GM19452 (cell line): ENCODE measurements around the gene TNXB.
"Not testable (repeated sequence)": the region's sequence is repeated elsewhere in the genome, so short reads cannot be mapped to it uniquely, and the experiment has no call there.

Source experiments
- ATAC-seq: cut with Tn5 transposase; IDR thresholded peaks from one replicate; pipeline ENCODE4 v1.9.1; 2021; ENCODE audit not compliant: unreplicated experiment

TNXB gene

DNA sequence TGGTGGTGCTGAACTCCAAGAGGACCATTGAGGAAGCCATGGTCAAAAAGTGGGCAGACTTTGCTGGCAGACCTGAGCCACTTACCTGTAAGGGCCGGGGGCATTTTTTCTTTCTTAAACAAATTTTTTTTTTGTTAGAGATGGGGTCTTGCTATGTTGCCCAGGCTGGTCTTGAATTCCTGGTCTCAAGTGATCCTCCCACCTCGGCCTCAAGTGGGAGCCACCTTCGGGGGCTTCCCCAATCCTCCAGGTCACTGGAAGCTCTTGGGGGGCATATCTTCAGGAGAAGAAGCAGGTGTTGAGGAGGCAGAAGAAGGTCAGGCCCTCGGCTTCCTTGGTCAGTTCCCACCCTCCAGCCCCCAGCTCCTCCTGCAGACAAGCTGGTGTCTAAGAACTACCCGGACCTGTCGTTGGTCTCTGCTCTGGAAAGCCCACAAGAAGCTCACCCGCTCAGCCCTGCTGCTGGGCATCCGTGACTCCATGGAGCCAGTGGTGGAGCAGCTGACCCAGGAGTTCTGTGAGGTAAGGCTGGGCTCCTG is 103.1 kb downstream of the TNXB start:
- ATAC-seq: not testable (repeated sequence)

DNA sequence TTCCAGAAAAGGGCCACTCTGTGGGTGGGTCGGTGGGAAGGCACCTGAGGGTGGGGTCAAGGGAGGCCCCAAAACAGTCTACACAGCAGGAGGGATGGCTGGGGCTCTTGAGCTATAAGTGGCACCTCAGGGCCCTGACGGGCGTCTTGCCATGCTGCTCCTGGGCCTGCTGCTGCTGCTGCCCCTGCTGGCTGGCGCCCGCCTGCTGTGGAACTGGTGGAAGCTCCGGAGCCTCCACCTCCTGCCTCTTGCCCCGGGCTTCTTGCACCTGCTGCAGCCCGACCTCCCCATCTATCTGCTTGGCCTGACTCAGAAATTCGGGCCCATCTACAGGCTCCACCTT is 103.6 kb downstream of the TNXB start:
- not testable (repeated sequence) for ATAC-seq

DNA sequence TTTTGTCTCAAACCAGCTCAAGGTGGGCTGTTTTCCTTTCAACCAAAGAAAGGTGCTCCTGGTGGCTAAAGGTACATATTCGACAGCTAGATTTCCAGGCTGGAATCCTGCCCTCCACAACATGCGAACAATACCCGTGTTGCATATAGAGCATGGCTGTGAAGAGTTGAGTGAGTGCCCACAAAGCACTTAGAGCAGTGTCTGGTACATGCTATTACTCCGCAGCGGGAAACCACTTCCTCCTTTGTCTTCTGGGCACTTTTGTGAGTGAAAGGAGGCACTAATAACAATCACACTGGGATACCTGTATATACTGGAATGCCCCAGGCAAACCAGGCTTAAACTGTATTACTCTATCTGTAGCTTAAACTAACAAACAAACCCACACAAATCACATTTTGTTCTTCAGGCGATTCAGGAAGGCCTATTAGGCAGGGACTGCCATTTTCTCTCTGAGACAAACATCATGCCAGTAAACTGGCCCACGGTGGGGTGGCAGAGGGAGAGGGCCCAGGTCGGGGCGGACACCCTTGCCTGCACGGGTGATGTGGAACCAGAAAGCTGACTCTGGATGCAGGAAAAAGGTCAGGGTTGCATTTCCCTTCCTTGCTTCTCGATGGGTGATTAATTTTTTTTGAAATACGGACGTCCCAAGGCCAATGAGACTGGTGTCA is 104.1 kb downstream of the TNXB start:
- ATAC-seq: not testable (repeated sequence)

DNA sequence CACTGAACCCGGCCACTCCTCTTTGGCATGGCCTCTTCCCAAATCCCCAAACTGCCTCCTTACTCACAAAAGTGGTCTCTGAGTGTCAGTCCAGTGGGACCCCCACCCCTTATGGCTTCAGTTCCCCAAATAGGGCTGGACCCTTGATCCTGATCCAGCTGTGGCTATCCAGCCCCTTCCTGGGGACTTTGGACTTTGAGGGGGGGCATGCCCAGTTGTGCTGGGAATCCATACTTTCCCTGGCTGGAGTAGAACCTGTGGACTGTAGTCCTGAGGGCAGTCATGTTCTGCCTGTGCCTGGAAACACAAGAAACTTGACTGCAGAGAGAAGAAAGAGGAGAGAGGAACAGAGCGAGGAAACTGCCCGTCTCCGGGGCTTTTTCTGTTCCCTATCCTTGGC is 104.7 kb downstream of the TNXB start:
- not testable (repeated sequence) for ATAC-seq

DNA sequence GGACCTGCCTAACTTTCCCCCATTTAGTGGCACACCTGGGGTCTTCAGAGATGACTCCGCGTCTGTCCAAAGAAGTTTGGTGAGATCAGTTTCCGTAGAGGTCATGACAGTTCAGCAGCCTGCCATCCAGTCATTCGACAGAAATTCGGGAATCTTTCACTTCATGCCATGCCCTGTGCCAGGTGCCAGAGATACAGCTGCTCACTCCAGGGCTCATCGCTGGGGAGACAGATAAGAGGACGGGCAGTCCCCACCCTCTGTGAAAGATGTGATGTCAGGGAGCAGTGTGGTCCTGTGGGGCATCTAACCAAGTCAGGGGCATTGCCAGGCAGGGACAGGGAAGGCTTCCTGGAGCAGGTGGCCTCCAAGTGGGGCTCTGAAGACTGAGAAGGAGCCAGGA is 105.8 kb downstream of the TNXB start:
- not testable (repeated sequence) for ATAC-seq

DNA sequence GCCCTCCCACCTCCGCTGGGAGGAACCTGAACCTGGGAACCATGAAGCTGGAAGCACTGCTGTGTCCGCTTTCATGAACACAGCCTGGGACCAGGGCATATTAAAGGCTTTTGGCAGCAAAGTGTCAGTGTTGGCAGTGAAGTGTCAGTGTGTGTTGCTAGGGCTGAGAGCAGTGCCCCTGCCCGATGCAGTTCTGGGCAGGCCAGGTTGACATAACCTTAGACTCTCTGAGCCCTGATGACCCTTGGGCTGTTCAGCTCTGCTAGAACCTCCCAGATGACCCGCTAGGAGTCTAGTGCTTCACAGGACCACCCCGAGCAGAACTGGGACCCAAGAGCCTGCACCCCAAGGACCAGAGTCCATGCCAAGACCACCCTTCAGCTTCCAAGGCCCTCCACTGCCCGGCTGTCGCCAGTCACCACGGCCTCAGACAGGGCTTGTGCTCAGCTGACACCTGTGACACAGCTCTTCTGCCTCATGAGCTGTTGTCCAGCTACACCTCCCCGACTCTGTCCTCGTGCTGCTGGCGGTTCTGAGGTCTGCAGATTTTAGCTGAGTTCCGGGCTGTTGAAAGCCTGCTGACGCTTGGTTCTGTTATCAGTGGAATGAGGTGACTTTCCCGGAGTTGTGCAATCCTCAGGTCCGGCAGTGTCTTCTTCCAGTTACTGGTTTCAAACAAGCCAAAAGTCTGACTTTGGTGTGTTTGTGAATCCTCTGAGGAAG is 106.4 kb downstream of the TNXB start:
- not testable (repeated sequence) for ATAC-seq

DNA sequence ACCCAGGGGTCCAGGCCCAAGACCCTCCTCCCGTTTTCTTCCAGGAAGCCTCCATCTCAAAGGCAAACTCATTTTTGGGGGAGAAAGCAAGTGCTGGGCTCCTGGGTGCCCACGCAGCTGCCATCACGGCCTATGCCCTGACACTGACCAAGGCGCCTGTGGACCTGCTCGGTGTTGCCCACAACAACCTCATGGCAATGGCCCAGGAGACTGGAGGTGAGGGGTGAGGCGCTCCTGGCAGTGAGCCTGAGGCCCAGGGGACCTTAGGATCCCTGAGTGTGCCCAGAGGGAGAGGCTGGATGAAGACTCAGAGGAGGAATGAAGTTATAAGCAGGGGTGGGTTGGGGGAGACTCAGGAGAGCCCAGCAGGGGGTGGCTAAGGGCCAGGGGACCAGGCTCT is 112.8 kb downstream of the TNXB start:
- not testable (repeated sequence) for ATAC-seq

DNA sequence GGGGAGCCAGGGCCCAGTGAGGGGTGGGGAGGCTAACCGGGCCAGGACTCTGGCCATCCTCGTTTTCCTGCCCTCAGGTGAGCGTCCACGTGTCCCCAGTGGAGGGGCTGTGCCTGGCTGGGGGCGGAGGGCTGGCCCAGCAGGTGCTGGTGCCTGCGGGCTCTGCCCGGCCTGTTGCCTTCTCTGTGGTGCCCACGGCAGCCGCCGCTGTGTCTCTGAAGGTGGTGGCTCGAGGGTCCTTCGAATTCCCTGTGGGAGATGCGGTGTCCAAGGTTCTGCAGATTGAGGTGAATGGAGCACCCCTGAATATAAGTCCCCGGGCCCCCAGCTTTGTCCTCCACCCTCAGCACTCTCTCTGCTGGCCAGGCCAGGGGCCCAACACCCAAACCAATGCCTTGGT is 114.7 kb downstream of the TNXB start:
- ATAC-seq: not testable (repeated sequence)
